HG03469 (cell line): ENCODE measurements around the gene LYSMD2.
"Not testable (repeated sequence)": the region's sequence is repeated elsewhere in the genome, so short reads cannot be mapped to it uniquely, and the experiment has no call there.

Experiments used
- ATAC-seq: cut with Tn5 transposase; IDR thresholded peaks from one replicate; pipeline ENCODE4 v1.9.1; 2021; ENCODE audit warnings: mild to moderate bottlenecking, moderate library complexity, moderate number of reproducible peaks; ENCODE audit not compliant: unreplicated experiment

LYSMD2 gene, protein sequence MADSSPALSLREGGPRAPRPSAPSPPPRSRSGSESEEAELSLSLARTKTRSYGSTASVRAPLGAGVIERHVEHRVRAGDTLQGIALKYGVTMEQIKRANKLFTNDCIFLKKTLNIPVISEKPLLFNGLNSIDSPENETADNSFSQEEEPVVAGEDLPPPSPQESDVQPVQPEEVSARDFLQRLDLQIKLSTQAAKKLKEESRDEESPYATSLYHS

DNA sequence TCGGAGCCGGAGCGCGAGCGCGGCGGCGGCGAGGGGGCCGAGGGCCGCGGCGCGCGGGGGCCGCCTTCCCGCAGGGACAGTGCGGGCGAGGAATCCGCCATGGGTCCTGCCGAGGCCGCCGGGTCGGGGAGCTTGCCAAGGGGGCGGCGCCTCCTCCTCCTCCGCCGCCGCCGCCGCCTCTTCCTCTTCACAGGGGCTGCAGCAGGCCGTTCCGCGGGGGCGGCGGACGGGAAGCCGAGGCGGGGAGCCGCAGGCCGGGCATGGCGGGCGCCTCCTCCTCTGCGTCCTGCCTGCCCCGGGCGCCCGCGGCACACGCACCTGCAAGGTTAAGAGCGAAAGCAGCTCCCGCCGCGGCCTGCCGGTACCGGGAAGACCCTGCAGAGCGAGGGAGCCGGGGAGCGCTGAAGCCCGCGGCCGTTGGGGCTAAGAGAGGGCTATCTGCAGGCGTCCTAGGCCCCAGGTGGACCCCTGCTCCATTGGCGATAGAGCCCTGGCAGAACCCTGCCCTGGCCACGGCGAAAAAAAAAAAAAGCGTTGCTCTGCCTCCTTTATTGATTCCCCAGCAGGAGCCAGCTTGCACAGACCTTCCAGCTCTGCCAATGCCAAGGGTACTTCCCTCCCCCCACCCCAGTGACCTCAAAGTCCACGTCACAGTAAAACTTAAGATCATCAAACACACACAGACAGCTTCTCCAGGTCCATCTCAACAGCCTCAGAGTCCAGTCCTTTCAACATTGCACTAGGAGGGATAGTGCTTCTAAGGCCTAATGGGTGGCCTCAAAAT, at the start of gene LYSMD2:
LYSMD2 (minus strand) TSS at position 134 of the 784 bp plus-strand sequence; CDS start at position 101, 33 bp downstream.
- ATAC-seq: peak; percentile 32

DNA sequence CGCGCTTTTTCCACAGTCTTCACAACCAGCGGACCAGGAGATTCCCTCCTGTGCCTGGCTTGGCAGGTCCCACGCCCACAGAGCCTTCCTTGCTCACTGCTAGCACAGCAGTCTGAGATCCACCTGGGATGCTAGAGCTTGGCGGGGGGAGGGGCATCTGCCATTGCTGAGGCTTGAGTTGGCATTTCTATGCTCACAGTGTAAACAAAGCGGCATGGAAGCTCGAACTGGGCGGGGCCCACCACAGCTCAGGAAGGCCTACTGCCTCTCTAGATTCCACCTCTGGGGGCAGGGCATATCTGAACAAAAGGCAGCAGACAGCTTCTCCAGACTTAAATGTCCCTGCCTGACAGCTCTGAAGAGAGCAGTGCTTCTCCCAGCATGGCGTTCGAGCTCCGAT, 49.7 kb upstream of the LYSMD2 start:
- ATAC-seq: not testable (repeated sequence)

DNA sequence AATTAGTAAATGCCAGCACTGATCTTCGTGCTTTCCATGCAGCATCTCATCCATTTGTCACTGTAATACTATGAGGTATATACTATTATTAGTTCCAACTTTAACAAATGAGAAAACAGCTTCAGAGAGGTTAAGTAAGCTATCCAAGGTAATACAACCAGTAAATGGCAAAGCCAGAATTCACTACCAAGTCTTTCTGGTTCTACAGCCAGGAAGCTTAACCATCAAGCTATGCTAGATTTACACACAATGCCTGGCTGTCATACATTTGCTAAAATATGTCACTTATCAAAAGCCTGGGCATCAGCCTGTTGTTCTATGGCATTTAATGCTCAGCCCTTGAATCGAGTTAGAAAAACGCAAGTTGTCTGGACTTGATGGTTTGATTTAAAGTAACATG, 46.5 kb upstream of the LYSMD2 start:
- no peak for ATAC-seq

DNA sequence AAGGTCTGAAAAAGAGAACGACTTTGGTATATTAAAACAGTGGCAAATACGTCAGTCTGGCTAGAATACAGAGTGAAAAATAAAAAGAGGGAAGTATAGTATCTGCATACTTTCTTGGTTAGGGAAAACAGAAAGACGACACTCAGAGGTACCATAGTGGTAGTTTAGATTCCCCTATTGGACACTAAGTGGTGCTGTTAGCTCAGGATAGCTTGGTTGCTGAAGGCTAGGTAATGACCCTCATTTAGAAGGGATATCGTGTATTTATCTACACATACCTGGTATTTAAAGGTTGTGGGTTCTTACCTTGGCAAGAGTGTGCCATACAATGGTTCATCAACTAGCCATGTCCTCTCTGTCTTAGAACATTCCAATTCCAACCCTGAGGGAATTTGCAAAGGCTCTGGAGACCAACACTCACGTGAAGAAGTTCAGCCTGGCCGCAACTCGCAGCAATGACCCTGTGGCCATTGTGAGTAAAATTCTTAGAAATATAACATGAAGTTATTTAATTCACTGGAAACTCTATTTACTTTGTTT, 45.0 kb upstream of the LYSMD2 start:
- ATAC-seq: no peak

DNA sequence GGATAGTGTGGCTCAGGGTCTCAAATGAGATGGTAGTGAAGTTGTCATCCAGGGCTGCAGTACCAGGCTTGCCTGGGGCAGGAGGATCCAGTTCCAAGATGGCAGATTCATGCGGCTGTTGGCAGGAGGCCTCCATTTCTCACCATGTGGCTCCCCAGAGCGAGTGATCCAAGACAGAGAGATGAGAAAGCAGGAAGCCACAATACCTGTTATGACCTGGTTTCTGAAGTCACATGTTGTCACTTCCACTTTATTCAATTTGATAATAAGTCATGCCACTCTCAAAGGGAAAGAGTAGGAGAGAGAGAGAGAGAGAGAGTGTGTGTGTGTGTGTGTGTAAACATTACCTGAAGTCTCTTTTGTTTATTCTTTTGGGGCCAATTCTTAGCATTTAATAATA, 44.1 kb upstream of the LYSMD2 start:
- no peak for ATAC-seq

DNA sequence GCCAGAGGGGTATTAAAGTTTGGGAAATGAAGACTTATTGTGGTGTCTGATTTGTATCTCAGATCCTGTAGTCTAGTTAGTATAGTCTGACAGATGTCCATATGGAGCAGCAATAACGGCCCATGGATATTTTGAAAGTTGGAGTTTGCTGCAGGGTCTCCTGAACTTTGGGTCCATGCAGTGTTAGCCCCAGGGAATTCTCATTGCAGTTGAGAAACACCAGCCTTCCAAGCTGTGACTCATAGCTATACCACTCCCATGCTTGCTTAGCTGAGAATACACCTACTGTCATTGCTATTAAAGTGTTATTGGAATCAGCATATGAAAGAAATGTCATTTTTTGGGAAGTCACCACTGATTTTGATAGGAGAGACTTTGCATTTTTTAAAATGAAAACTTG, 43.2 kb upstream of the LYSMD2 start:
- ATAC-seq: no peak

DNA sequence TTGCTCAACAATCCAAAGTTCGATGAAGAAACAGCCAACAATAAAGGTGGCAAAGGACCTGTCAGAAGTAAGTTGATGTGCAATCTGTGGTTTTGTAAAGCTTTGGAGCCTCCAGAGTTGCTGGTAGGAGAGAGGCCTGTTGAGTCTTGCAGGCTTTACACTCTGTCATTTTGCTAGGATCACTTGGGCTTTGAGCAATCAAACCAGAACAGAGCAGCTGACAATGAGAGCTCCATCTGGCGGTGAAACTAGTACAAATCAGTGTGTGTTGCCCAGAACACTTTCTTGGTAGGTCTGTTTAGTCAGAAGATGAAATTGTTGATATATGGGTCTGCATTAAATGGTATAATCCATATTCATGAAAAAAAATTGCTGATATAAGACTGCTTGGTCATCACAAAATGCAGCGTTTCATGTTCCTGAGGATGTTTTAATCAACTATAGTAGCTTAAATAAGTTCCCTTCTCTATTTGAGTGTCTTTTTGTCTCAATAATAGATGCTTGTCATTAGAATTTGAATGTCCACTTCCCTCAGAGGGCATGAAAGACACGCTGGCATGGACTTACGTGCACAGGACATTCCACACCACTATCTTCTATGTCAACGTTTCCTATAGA, 39.6 kb upstream of the LYSMD2 start:
- ATAC-seq: no peak

DNA sequence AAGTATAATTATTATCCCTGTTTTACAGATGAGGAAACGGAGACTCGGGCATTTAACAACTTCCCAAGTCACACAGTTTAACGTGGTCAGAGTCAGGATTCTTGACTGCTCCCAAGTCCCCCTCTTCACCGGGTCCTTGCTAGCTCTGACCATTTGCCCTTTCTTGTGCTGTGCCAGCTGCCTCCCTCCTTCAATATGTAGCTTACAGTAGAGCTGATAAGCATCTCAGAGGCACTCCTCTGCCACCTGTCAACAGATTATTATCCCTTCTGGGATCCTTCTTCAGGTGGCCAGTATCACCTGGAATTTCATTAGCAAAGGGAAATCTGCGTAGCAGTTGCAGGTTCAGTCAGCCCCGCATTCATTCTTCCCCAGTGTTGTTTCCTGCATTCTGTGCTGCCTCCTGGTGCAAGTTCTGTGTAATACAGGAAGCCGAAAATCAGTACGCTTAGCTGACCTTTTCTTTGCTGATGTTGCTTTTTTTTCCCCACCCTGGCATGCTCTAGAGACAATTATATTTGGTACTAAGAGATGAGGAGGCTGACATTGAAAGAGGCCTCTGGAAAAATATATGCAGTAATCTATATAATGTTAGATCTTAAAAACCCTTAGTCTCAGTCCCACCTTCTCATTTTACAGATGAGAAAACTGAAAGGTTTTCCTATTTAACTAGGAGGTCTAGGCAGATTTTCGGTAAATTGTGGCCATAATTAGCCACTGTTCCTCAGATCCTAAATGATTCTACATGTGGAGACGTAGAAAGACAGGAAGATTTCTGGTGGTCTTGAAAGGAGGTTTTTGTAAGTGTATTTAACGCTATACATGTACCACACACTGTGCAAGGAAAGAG, 38.7 kb upstream of the LYSMD2 start:
- ATAC-seq: no peak

DNA sequence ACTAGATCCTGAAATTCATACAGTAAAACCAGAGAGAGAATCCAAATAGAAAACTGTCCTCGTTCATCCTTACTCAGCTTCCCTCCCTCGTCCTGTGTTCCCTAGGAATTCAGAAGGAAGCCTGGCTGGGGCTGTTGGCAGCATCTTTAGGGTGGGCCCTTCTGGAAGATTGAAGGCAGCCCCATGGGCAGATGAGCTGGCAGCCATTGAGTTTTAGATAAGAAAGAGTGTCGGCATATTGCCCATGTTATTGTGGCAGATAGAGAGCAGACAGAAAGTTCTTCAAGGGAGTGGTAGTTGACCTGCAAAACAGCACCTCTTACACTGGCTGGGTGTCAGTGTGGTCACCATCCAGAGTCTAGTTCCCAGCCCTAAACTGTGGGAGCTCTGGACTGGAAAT, 37.5 kb upstream of the LYSMD2 start:
- no peak for ATAC-seq

DNA sequence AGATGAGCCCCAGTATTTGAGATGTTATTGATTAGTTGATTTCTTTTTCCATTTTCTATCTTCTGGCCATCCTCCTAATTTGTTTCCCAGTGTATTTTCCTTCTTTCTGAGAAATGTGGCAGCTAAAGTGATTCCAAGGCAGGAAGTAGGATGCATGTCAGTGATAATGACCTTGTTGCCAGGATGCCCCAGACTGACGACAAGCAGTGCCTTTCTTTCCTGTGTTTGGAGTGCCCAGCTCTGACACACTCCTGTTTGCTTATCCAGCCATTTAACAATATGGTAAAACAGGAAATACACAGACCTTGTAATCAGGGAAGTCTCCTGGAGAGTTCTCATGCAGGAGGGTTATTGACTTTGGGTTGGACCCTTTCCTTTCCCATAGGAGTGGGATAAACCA, 34.3 kb upstream of the LYSMD2 start:
- ATAC-seq: no peak

DNA sequence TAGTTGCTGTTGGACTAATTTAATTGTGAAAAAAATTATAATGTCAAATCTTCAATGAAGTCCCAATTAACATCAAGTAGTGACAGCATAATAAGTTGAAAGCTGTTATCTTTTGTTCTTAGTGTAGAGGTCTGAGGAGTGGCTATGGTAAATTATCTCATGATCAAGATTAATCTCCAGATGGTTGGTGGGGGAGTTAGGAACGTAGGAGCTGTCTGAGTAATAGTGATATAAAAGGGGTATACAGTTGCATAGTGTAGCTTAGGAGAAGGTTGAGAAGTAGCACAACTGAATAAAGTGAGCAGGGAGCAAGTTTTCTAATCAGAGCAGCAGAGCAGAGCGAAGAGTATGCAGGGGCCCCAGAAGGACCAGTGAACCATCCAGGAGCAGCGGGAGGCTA, 33.4 kb upstream of the LYSMD2 start:
- ATAC-seq: no peak

DNA sequence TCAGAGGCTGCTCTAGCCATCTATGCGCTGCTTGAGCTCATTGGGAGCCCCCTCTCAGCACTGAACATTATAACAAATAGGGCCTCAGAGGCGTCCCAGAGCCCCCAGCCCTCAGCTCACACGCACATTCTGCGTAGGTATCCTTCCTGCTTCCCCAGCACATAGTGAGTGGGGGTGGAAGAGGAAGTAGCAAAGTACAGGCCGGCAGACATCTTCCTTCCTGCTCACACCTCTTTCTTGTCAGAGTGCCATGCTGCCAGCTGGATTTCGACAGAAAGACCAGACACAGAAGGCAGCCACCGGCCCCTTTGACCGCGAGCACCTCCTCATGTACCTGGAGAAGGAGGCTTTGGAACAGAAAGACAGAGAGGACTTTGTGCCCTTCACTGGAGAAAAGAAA, 30.6 kb upstream of the LYSMD2 start:
- no peak for ATAC-seq

DNA sequence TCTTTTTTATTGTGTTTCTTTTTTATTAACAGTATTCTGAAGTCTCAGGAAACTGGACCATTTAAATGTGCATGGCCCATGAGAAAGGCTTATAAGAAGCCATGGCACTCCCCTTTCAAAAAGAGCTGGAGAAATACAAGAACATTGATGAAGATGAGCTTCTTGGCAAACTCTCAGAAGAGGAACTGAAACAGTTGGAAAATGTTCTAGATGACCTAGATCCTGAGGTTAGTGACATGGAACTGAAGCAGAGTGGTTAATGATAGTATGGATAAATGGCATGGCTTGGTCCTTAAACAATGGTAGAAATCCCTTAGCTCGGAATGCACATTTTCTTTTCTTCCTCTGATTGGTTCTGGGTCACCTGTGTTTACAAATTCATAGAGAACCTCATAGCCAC, 28.9 kb upstream of the LYSMD2 start:
- no peak for ATAC-seq

DNA sequence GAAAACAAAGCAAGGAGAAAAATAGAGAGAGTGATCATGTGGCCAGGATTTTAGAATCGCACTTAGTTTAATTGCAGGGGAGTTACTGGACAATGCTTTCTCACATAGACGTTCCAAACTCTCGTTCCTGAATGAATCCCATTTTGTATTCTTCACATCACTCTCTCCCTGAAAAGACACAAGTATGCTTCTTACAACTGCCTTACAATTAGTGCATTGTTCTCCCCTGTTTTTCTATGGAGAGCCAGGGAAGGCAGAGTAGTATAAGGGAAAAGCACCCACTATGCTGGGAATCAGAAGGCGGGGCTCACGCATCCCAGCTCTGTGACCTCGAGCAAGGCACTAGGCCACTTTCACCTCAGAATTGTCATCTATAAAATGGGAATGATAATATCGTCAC, 28.3 kb upstream of the LYSMD2 start:
- no peak for ATAC-seq

DNA sequence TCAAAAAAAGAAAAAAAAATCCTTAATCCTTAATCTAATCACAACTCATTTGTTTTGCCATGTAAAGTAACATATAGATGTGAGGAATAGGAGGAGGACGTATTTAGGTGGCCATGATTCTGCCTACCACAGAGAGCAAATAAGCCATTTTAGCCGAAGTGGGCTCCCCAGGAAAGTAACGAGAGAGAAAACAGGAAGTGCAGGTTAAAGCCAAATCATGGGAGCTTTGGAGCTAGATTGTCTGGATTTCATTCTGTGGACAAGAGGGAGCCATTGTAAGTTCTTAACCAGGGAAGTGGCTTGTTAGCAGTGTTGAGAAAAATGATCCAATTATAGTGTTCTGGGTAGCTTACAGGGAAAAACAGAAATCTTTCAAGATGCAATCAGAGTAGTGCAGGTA, 23.4 kb upstream of the LYSMD2 start:
- ATAC-seq: no peak

DNA sequence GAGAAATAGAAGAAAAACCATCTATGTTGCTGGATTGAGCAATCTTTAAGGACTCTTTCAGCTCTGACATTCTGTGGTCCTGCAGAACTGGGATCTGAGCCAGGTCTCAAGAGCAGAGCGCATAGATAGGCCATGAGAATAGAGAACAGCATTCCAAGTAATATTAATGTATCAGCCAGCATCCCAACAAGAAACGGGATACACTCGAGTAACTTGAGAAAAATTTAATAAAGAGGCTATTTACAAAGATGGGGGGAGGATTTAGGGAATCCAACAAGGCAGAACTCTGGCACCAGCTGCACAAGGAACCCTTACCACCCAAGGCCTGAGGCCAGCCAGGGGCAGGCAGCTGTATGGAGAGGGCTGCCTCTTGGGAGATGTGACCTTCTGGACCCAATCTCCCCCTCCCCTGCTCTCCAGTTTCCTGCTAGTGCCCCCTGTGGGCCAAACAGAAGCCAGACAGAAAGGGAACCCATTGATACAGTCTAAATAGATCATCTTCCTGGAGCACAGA, 22.2 kb upstream of the LYSMD2 start:
- no peak for ATAC-seq

DNA sequence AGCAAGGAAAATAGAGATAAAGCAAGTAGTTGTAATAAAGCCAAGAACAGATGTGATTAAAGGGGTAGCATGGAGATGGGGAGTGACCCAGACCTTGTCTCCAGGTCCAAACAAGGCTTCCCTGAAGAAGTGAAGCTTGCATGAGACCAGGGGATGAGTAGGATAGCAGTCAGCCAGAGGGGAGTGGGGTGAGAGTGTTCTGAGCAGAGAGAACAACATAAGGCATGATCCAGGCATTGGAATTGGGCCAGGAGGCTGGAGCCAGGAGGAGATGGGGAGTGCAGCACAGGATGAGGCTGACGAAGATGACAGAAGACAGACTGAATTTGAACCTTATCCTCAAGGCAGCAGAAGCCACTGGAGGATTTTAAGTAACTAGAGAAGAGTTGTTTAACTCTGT, 21.2 kb upstream of the LYSMD2 start:
- ATAC-seq: no peak

DNA sequence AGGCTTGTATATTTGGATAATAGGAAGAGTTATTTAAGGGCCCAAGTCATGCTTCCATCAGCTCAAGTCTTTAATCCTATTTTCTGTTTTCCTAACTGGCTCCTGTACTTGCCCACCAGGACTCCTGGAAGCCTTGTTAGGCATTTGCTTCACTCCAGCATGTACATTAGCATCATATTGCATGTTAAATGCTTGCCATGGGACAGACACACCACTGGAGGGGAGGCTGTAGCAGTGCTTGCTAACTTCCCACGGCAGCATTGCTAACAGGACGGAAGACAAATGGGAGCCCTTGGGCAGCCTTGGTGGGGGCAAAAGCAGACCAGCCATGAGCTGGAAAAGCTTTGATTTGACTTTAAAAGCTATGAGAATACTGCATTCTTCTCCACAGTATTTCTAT, 20.0 kb upstream of the LYSMD2 start:
- ATAC-seq: no peak

DNA sequence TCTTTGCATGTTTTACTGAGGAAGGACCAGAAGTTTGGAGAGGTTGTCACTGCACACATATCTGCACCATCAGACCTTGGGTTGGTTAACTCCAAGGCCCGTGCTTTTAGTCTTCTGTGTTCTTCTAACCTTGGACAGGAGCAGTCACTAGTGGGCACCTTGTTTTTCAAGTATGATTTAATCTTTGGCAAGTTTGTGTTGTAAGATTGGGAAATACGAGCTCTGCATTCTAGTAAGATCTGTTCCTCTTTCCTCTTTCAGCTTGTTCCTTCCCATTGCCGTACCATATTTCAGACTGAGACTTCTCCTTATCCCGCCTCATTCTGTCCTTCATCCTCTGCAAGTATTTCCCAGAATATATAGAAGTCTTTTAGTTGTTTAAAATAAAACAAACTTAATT, 19.0 kb upstream of the LYSMD2 start:
- ATAC-seq: no peak

DNA sequence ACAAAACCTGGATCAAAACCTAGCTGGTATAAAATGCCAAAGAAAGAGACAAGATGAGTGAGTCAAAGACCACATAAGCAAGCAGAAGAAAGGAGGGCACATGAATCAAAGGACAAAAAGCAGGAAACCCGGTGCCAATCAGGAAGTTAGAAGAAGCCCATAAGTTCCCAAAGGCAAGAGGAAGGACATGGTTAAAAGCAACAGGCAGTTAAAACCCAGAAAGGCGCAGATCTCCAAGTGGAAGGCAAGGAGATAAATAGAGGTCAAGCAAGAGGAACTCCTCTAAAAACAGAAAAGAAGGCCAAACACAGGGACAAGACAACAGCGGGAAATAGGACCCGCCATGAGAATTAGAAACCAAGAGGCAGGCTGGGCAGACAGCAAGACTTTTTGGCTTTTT, 18.3 kb upstream of the LYSMD2 start:
- no peak for ATAC-seq

DNA sequence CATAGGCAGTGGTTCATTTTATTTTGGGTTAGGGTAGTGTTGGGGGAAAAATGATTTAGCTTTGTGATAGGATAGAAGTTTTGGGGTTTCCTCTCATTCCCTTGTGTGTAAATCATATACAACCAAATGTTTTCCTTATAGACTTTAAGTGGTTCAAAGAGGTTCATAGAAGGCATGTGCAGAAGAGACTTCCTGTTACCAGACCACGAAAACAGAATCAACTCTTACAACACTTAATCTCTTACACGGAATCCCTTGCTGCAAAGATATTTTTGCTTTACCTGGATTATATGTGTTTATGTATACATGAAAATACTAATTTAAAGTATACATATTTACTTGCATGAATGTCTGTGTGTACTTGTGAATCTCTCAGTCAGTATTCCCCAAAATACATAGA, 16.8 kb upstream of the LYSMD2 start:
- ATAC-seq: no peak
